ENCODE measurements around the gene SHROOM4.

Gene SHROOM4

DNA sequence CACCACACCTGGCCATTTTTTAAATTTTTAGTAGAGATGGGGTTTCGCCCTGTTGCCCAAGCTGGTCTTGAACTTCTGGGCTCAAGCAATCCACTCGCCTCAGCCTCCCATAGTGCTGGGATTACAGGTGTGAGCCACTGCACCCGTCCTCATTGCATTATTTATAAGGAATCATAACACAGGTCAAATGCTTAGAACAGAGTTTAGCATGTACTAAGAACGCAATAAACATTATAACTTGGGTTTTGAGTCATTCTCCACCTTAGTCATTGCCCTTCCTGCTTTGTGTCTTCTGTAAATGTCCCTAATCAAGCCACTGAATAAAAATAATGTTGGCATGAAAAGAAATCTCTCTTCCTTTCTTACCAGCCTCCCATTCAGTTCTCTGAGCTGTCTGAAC is 38.5 kb upstream of the SHROOM4 start:
- POLR2A ChIA-PET = no interaction called here
- CTCF ChIA-PET = no interaction called here
- DNase-seq (ENCODE audit: low read depth, low spot score) = no peak
- TF ChIP-seq, protein P1, sequence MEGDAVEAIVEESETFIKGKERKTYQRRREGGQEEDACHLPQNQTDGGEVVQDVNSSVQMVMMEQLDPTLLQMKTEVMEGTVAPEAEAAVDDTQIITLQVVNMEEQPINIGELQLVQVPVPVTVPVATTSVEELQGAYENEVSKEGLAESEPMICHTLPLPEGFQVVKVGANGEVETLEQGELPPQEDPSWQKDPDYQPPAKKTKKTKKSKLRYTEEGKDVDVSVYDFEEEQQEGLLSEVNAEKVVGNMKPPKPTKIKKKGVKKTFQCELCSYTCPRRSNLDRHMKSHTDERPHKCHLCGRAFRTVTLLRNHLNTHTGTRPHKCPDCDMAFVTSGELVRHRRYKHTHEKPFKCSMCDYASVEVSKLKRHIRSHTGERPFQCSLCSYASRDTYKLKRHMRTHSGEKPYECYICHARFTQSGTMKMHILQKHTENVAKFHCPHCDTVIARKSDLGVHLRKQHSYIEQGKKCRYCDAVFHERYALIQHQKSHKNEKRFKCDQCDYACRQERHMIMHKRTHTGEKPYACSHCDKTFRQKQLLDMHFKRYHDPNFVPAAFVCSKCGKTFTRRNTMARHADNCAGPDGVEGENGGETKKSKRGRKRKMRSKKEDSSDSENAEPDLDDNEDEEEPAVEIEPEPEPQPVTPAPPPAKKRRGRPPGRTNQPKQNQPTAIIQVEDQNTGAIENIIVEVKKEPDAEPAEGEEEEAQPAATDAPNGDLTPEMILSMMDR (IDR thresholded peaks at IDR 0.05; ENCODE audit: insufficient read depth, low read length, missing control alignments) = no peak
- H3K4me3 ChIP-seq (ENCODE audit: low read depth, low read length) = no peak overlapping the region

DNA sequence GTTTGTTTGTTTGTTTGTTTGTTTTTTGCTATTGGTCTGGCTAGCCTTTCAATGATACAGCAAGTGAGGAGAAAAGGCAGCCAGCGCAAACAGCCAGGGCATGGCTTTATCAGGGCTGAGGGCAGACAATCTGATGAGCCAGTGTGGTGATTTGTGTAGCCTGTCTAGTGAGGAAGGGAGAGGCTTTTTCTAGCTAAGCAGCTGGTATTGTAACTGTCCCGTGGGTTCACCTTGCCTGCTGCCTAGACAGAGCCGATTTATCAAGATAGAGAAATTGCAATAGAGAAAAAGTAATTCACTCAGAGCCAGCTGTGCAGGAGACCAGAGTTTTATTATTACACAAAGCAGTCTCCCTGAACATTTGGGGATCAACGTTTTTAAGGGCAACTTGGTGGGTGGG is 28.2 kb upstream of the SHROOM4 start:
- no peak for DNase-seq (ENCODE audit: low read depth, low spot score)
- ChIA-PET POLR2A (no interaction called here), CTCF (no interaction called here)
- no peak overlapping the region for H3K4me3 ChIP-seq (ENCODE audit: low read depth, low read length)
- TF ChIP-seq, protein P1 (IDR thresholded peaks at IDR 0.05; ENCODE audit: insufficient read depth, low read length, missing control alignments) = no peak

DNA sequence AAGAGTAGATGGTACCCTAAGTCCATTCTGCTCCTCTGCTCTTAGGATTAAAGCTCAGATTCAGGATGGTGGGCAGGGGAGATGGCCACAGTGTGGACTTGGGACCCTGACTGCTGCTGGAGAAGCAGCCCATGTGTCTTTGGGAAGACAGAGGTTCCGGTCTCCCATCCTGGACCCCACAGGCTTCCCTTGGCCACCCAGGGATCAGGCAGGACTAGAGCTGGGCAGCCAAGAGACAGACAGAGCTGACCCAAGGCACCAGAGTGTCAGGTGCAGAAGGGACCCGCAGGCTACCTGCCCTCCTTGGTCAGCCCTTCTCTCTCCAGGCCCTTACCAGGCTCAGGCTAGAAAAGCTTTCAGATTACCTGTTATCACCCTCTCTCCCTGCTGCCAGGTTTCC is 25.7 kb upstream of the SHROOM4 start:
- POLR2A ChIA-PET = no interaction called here
- DNase-seq (ENCODE audit: low read depth, low spot score) = no peak
- H3K4me3 ChIP-seq (ENCODE audit: low read depth, low read length) = no peak overlapping the region
- TF ChIP-seq, protein P1 (IDR thresholded peaks at IDR 0.05; ENCODE audit: insufficient read depth, low read length, missing control alignments) = no peak
- CTCF ChIA-PET = no interaction called here

GRCh38 chrX:50838820-50839600 is 25.0 kb upstream of the SHROOM4 start:
- ChIA-PET POLR2A (no interaction called here), CTCF (no interaction called here)
- TF ChIP-seq, protein P1 (IDR thresholded peaks at IDR 0.05; ENCODE audit: insufficient read depth, low read length, missing control alignments) = no peak
- no peak for DNase-seq (ENCODE audit: low read depth, low spot score)
- H3K4me3 ChIP-seq (ENCODE audit: low read depth, low read length) = no peak overlapping the region

GRCh38 chrX:50827996-50828395 is 14.0 kb upstream of the SHROOM4 start:
- CTCF ChIA-PET = no interaction called here
- H3K4me3 ChIP-seq (ENCODE audit: low read depth, low read length) = no peak overlapping the region

DNA sequence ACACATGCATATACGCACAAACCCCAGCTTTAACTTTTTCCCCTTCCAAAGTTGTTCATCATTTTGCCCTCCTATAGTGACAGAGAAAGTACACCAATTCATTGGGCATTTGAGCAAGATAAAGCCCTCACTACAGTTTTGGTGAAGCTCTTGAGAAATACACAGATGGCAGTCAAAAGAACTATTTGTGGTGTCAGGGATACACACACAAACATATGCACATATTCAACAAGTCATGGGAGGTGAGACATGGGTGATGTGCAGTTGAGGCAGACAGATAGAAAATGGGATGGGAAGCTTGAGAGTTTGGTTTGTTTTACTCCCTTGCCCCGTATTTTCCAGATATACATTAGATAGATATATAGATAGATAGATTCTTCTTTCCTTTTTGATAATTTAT is 11.8 kb upstream of the SHROOM4 start:
- ChIA-PET POLR2A (no interaction called here), CTCF (no interaction called here)
- no peak for DNase-seq (ENCODE audit: low read depth, low spot score)
- TF ChIP-seq, protein P1 (IDR thresholded peaks at IDR 0.05; ENCODE audit: insufficient read depth, low read length, missing control alignments) = no peak
- H3K4me3 ChIP-seq (ENCODE audit: low read depth, low read length) = no peak overlapping the region

More at GRCh38 chrX:50827996-50828395, 14.0 kb upstream of the SHROOM4 start:
- TF ChIP-seq, protein P1 (IDR thresholded peaks at IDR 0.05; ENCODE audit: insufficient read depth, low read length, missing control alignments) = no peak
- no peak for DNase-seq (ENCODE audit: low read depth, low spot score)
- POLR2A ChIA-PET = no interaction called here
